Stimulated activated CD8-positive, alpha-beta memory T cell treated with anti-CD3 and anti-CD28 coated beads, Interleukin-4, amount 100 ng/mL, for 1 hour (primary cell): ENCODE data around the gene RBM47.
"Not testable (repeated sequence)": the region's sequence is repeated elsewhere in the genome, so short reads cannot be mapped to it uniquely, and the experiment has no call there.

Experiments
- DNase-seq, 2 donors: peaks; one replicate each; pipeline ENCODE4 v3.0.0-alpha.2; 2020; ENCODE audit warnings: low read depth in 2 of 2, low spot score in 1 of 2

The RBM47 gene

GRCh38 chr4:40544221-40544620 lies 85.4 kb downstream of the RBM47 start:
- DNase-seq: no peak

GRCh38 chr4:40540800-40541199 lies 88.9 kb downstream of the RBM47 start:
- no peak for DNase-seq

- no peak for DNase-seq
Observed at GRCh38 chr4:40536032-40536431, 93.6 kb downstream of the RBM47 start.

- DNase-seq: no peak
Observed at GRCh38 chr4:40531636-40532023, 98.0 kb downstream of the RBM47 start.

- DNase-seq: no peak
Observed at GRCh38 chr4:40530961-40531635, 98.6 kb downstream of the RBM47 start.

- DNase-seq: no peak
Observed at GRCh38 chr4:40526741-40527140, 102.9 kb downstream of the RBM47 start.

GRCh38 chr4:40525752-40526598 lies 103.7 kb downstream of the RBM47 start:
- no peak for DNase-seq

GRCh38 chr4:40524366-40525041 lies 105.2 kb downstream of the RBM47 start:
- DNase-seq: no peak

- DNase-seq: no peak
Observed at GRCh38 chr4:40523581-40523980, 106.1 kb downstream of the RBM47 start.

GRCh38 chr4:40521957-40522356 lies 107.7 kb downstream of the RBM47 start:
- DNase-seq: no peak

DNA sequence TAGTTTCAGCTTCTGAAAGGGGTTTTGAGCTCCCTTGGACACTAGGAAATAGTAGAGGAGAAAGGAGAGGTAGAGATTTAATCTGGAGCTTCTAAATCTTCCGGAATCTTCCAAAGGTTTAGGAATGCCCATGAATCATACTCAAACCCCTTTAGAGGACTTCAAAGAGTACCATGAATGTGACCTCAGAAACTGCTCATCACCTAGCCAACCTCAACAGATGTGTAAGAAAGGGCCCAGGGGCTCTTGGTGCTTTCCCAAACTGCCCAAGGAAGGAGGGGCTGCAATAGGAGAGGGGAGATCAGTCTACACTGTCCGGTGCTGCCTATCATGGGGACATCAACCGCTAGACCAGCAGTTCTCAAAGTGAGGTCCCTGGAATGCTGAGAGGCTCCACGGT lies 109.1 kb downstream of the RBM47 start:
- DNase-seq: no peak

GRCh38 chr4:40517081-40517480 lies 112.6 kb downstream of the RBM47 start:
- DNase-seq: not testable (repeated sequence)

DNA sequence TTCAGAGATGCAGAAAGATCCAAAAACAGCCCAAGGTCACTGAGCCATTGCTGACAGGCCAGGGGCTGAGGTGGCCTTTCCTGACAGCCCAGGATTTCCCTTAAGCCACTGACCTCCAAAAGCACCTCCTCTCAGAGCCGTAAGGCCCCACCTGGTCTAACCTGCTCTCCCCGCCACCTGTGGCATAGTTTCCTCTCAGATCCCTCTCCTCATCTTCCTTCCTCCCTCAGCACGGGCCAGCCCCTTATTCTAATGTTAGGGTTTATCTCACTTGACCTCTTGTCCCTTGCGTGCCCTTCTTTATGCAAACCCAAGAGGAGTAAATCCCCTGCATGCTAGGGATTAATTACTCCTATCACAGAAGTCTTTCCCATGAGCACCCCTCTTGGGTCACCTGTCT lies 113.0 kb downstream of the RBM47 start:
- no peak for DNase-seq

GRCh38 chr4:40515398-40516293 lies 114.0 kb downstream of the RBM47 start:
- DNase-seq: no peak

DNA sequence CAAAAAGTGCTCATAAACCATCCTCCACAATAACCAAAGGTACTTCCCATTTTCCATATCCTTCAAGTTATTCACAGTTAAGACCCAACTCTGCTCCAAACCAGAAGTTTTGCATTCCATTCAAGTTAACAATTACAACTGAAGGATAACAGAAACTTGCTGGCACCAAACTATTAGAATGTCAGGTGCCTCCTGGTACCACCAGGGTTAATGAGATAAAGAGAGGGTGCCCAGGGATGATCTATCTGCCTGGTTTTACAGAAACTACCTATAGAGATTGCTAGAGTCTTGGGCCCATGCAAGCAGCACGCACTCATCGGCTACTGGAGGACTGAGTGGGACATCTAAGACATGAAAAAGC lies 114.6 kb downstream of the RBM47 start:
- DNase-seq: no peak

- no peak for DNase-seq
Observed at GRCh38 chr4:40514497-40514951, 115.1 kb downstream of the RBM47 start.

DNA sequence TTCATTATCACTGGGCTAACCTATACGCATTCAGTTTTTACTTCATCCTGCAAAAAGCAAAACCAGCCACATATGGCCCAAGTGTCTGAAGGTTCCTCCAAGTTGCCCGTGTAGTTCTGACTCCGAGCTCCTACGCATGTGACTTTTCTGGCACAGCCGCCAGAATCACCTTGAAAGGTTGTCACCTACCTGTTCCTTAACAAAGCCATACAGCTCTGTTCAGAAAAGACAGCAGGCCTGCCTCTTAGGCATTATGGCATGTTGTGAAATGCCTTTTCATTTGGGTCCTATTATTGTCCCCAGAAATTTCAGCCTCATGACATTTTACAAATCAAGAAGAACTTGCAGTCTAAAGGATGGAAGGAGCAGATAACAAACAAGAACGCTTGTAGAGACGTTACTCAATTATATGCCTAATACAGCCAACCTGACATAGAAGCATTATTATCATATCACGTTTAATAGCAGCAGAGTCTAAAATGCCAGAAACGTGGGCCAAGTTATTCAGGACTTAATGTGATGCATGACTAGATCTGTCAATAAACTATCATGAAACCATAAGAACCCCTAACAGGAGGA lies 118.5 kb downstream of the RBM47 start:
- DNase-seq: no peak

DNA sequence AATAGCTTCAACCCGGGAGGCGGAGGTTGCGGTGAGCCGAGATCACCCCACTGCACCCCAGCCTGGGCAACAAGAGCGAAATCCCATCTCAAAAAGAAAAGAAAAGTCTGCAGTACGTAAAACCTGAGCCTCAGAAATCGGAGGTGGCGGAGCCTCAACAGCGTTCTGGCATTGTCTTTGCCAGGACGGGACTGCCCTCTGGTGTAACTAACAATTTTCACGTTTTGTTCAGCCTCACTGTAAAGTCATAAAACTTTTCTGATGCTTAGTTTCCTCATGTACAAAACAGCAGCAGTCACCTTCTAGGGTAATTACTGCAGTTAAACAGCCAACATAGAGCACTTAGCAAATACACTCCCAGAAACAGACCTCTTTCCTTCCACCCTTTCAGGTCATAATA lies 121.7 kb downstream of the RBM47 start:
- no peak for DNase-seq

DNA sequence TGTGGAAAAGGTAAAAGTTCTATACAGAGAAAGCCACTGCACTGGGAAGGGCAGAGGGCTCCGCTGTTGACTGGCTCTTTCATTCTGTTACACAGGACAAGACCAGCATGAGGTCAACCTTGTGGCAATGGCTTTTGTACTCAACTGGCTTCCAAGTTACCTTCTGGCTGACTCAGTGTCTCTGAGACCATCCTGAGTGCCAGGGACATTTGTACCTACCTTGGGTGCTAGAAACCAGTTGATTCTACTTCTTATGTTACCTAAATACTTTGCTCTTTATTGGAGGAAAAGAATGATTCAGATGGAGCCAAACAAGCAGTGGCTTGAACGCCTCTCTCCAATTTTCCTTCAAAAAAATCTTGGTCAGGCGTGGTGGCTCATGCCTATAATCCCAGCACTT lies 123.2 kb downstream of the RBM47 start:
- no peak for DNase-seq

DNA sequence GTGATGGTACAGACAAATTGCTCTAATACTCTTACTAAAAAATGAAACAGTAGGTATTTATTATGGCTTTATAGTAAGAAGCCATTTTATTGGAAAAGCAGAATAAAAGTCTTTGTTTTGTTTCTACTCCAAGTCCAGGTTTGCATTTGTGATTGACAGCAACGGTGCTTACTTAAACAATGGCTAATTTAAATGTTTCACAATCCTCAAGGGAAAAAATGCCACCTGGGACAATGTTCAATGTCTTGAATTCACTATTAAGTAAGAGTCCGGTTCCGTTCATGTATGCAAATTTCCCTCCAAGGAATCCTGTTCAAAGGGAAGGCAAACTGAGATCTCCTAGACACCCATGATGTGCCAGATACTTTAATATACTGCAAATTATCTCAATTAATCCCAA lies 123.6 kb downstream of the RBM47 start:
- no peak for DNase-seq

DNA sequence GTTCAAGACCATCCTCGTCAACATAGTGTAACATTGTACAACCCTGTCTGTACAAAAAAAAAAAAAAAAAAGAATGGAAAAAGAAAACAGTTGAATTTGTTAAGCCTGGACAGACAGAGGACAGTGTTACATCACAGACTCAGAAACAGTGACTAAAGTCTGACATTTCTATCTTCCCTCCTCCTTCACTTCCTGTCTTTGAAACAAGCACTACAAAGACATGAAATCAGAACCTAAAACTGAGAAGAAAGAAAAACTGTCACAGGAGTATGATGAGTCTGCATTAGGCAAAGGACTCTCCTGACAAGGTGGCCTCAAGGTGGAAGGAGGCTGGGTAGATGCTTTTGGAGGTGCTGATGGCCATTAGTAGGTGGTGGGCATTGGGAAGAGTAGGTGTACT lies 126.7 kb downstream of the RBM47 start:
- no peak for DNase-seq
